PC-3 (cell line): ENCODE data around the gene KCNQ1. TPM values are rescaled to one million over a fixed set of nuclear protein-coding genes. Genes with fewer than 3 reads are reported as not detected.
A peak's percentile ranks its signal among the peaks of the same experiment; 100 is the strongest.

Experiments
- ATAC-seq: fragments of 200-7000 bp; cut with Tn5 transposase; 2 replicates; pipeline ENCODE4 v1.9.1; 2020; ENCODE audit warnings: mild to moderate bottlenecking, moderate library complexity
- BruUV-seq: library from RNA; stranded (reverse); fragments of 400-500 nt; replicated peaks from 2 replicates; lab custom pipeline; 2021; lab: Mats Ljungman, UMichigan
- CTCF ChIA-PET: fragments of 300-600 bp; sonication (Branson Sonifier 250); formaldehyde crosslinking; loops from one replicate; lab custom pipeline; 2022; ENCODE audit warnings: antibody characterized with exemption; lab: Charles Lee
- POLR2A ChIA-PET: fragments of 300-600 bp; sonication (Branson Sonifier 250); formaldehyde crosslinking; loops from one replicate; lab custom pipeline; 2022; ENCODE audit warnings: antibody characterized with exemption; ENCODE audit not compliant: unreplicated experiment; lab: Charles Lee
- DNase-seq: peaks from one replicate; pipeline ENCODE4 v3.0.0-alpha.2; 2015
- H2AFZ ChIP-seq: fragments of 300-600 bp; sonication (generic); 2 replicates; pipeline ENCODE4 v1.6.0; 2016; ENCODE audit warnings: antibody characterized with exemption, low read length
- H3F3A ChIP-seq: fragments of 300-600 bp; sonication (generic); one replicate; pipeline ENCODE4 v1.6.0; 2017; ENCODE audit warnings: antibody characterized with exemption, low read length, control low read depth, mild to moderate bottlenecking; ENCODE audit not compliant: unreplicated experiment
- H3K27ac ChIP-seq: fragments of 300-600 bp; sonication (generic); 2 replicates; pipeline ENCODE4 v1.5.1; 2016; ENCODE audit warnings: mild to moderate bottlenecking, low read length
- H3K27me3 ChIP-seq: fragments of 300-600 bp; sonication (generic); 2 replicates; pipeline ENCODE4 v1.6.1; 2016; ENCODE audit warnings: low read length, mixed read lengths
- H3K36me3 ChIP-seq: fragments of 300-600 bp; sonication (generic); 2 replicates; pipeline ENCODE4 v1.6.1; 2016; ENCODE audit warnings: low read depth, mixed run types, low read length, mixed read lengths
- H3K4me1 ChIP-seq: fragments of 300-600 bp; sonication (generic); 2 replicates; pipeline ENCODE4 v1.5.1; 2016; ENCODE audit warnings: low read length; ENCODE audit not compliant: insufficient read depth
- H3K4me2 ChIP-seq: fragments of 300-600 bp; sonication (generic); 2 replicates; pipeline ENCODE4 v1.6.0; 2016; ENCODE audit warnings: low read length
- H3K4me3 ChIP-seq: fragments of 300-600 bp; sonication (generic); 2 replicates; pipeline ENCODE4 v1.5.1; 2016; ENCODE audit warnings: mild to moderate bottlenecking, low read length, mixed read lengths
- H3K79me2 ChIP-seq: fragments of 300-600 bp; sonication (generic); 2 replicates; pipeline ENCODE4 v1.6.1; 2017; ENCODE audit warnings: low read length, mixed read lengths
- H3K9ac ChIP-seq: fragments of 300-600 bp; sonication (generic); 2 replicates; pipeline ENCODE4 v1.6.0; 2016; ENCODE audit warnings: mild to moderate bottlenecking, low read length
- H3K9me2 ChIP-seq: fragments of 300-600 bp; sonication (generic); replicated peaks from 2 replicates; pipeline ENCODE4 v1.6.1; 2016; ENCODE audit warnings: mixed run types, low read length, mixed read lengths
- H3K9me3 ChIP-seq: fragments of 300-600 bp; sonication (generic); 2 replicates; pipeline ENCODE4 v1.6.1; 2016; ENCODE audit warnings: low read length, mixed read lengths
- H4K20me1 ChIP-seq: fragments of 300-600 bp; sonication (generic); 2 replicates; pipeline ENCODE4 v1.6.1; 2016; ENCODE audit warnings: low read length, mixed read lengths
- CTCF ChIP-seq: fragments of 300-600 bp; sonication (generic); conservative IDR thresholded peaks from 2 replicates; pipeline ENCODE4 v1.5.1; 2017; ENCODE audit warnings: antibody characterized with exemption, low read depth, mild to moderate bottlenecking, low read length
- EZH2 ChIP-seq: fragments of 300-600 bp; sonication (generic); IDR thresholded peaks from one replicate; pipeline ENCODE4 v1.6.1; 2017; ENCODE audit warnings: antibody characterized with exemption, mild to moderate bottlenecking, low read length; ENCODE audit not compliant: unreplicated experiment
- EZH2phosphoT487 ChIP-seq: fragments of 300-600 bp; sonication (generic); IDR thresholded peaks from 2 replicates; pipeline ENCODE4 v1.6.1; 2018; ENCODE audit warnings: mild to moderate bottlenecking, antibody characterized with exemption, low read length, borderline replicate concordance
- intact Hi-C: fragments of 100-400 bp; cut with micrococcal nuclease; formaldehyde crosslinking; loops from 2 replicates; pipeline ENCODE4 v1.9.0; 2023
- total RNA-seq: library from RNA; depleted of rRNA; stranded (reverse); fragments of >200 nt; gene quantifications from 2 replicates; pipeline ENCODE4 v1.2.3, GENCODE V29; 2014

KCNQ1 gene
- total RNA-seq, 1 experiment from 2014 or later: 0.40 TPM

GRCh38 chr11:2468363-2469235 is 23.8 kb downstream of the KCNQ1 start:
- no peaks in the 10 kb centered on the region for H4K20me1 ChIP-seq

GRCh38 chr11:2470495-2470894 is 25.7 kb downstream of the KCNQ1 start:
- Histone ChIP-seq H4K20me1 (no peaks in the 10 kb centered on the region), H3K9me3 (no peaks in the 10 kb centered on the region), H2AFZ (no peak overlapping the region), H3K9me2 (no peaks in the 10 kb centered on the region), H3K27me3 (no peaks in the 10 kb centered on the region), H3K36me3 (no peaks in the 10 kb centered on the region), H3K9ac (no peak overlapping the region), H3K4me3 (no peak overlapping the region), H3K4me1 (no peaks in the 10 kb centered on the region), H3F3A (no peaks in the 10 kb centered on the region), H3K27ac (no peak overlapping the region), H3K79me2 (no peaks in the 10 kb centered on the region), H3K4me2 (no peak overlapping the region)
- intact Hi-C loops: no loop called here
- POLR2A ChIA-PET: no interaction called here
- CTCF ChIA-PET: no interaction called here
- DNase-seq: no peak
- ATAC-seq: no peak
- BruUV-seq: no TSS peak
- TF ChIP-seq EZH2: no peak
- no peak for TF ChIP-seq CTCF
- no peak for TF ChIP-seq EZH2phosphoT487

More at GRCh38 chr11:2468363-2469235, 23.8 kb downstream of the KCNQ1 start:
- H3K79me2 ChIP-seq: no peaks in the 10 kb centered on the region
- ATAC-seq (no peak), DNase-seq (peak; percentile 13)
- no peak overlapping the region for H2AFZ ChIP-seq
- TF ChIP-seq CTCF (no peak), EZH2 (no peak)
- no peaks in the 10 kb centered on the region for H3K4me1 ChIP-seq
- no peaks in the 10 kb centered on the region for H3K27me3 ChIP-seq
- POLR2A ChIA-PET: no interaction called here
- intact Hi-C loops: no loop called here
- no peaks in the 10 kb centered on the region for H3F3A ChIP-seq
- no peak overlapping the region for H3K4me2 ChIP-seq
- H3K9me3 ChIP-seq: no peaks in the 10 kb centered on the region
- H3K27ac ChIP-seq: no peak overlapping the region
- H3K9me2 ChIP-seq: no peaks in the 10 kb centered on the region
- H3K36me3 ChIP-seq: no peaks in the 10 kb centered on the region
- no peak overlapping the region for H3K9ac ChIP-seq
- CTCF ChIA-PET: interaction anchor here (0.5 kb wide), 1 partner anchor 400 kb away, joined by 5 read pairs; no protein-coding TSS in a partner anchor
- H3K4me3 ChIP-seq: no peak overlapping the region
- no TSS peak for BruUV-seq
